Gastrocnemius medialis (tissue), 4 donors: Measurements from ENCODE around the gene CDC42BPA. TPM values are rescaled to one million over a fixed set of nuclear protein-coding genes. Genes with fewer than 3 reads are reported as not detected.

Experiments
- ATAC-seq, 2 donors: fragments of 150-250 bp; one replicate each; pipeline ENCODE4 v1.9.1; 2016
- DNase-seq, 2 donors: peaks; one replicate each; pipeline ENCODE4 v3.0.0-alpha.2; 2019
- H3K27ac ChIP-seq, 4 donors: fragments of 200-600 bp; sonication (generic); 1 replicate in 1 of 4; 2 replicates in 3 of 4; pipeline ENCODE4 v1.5.1; 2016 to 2018; ENCODE audit warnings: mild to moderate bottlenecking in 2 of 4, moderate library complexity in 1 of 4
- H3K27me3 ChIP-seq, 3 donors: fragments of 200-600 bp; sonication (generic) in 2 of 3; 1 replicate in 1 of 3; 2 replicates in 2 of 3; pipeline versions ENCODE4 v1.5.1 to v1.6.0; 2016 to 2019; ENCODE audit warnings: mild to moderate bottlenecking in 1 of 3, moderate library complexity in 1 of 3
- H3K36me3 ChIP-seq, 2 donors: fragments of 200-600 bp; sonication (generic) in 1 of 2; one replicate each; pipeline ENCODE4 v1.5.1; 2017 to 2018
- H3K4me1 ChIP-seq, 2 donors: fragments of 200-600 bp; sonication (generic) in 1 of 2; one replicate each; pipeline ENCODE4 v1.5.1; 2016 to 2017; ENCODE audit warnings: mild to moderate bottlenecking in 2 of 2
- H3K4me3 ChIP-seq, 4 donors: fragments of 200-600 bp; sonication (generic) in 3 of 4; 1 replicate in 1 of 4; 2 replicates in 3 of 4; pipeline ENCODE4 v1.5.1; 2016 to 2019; ENCODE audit warnings: mild to moderate bottlenecking in 2 of 4
- H3K9me3 ChIP-seq, 3 donors: fragments of 200-600 bp; sonication (generic) in 2 of 3; 1 replicate in 1 of 3; 2 replicates in 2 of 3; pipeline ENCODE4 v1.5.1; 2016 to 2019
- CTCF ChIP-seq, 5 experiments: fragments of 450-650 bp in 3 of 5; fragments of 200-600 bp in 2 of 5; sonication (generic) in 2 of 5; IDR thresholded peaks in 4 of 5; conservative IDR thresholded peaks in 1 of 5; 1 replicate in 4 of 5; 2 replicates in 1 of 5; pipeline ENCODE4 v1.5.1; 2016 to 2019; ENCODE audit warnings: antibody characterized with exemption in 5 of 5, mild to moderate bottlenecking in 3 of 5, moderate library complexity in 3 of 5
- POLR2A ChIP-seq, 2 donors: fragments of 450-650 bp; IDR thresholded peaks; one replicate each; pipeline ENCODE4 v1.6.1; 2017; ENCODE audit warnings: antibody characterized with exemption in 2 of 2, mild to moderate bottlenecking in 2 of 2, moderate library complexity in 2 of 2
- in situ Hi-C, 4 donors: fragments of 200-750 bp; cut with MboI; loops; one replicate each; pipeline versions ENCODE4 v1.15.0 to v1.8.0; 2017; ENCODE audit warnings: low sequenced_read_pairs in 4 of 4
- intact Hi-C: fragments of 100-400 bp; cut with DNase I; formaldehyde crosslinking; loops from one replicate; pipeline ENCODE4 v1.15.1; 2023; ENCODE audit warnings: low total_unique reads
- total RNA-seq, 4 donors: library from RNA; depleted of rRNA; stranded (reverse); fragments of >200 nt; gene quantifications; one replicate each; pipeline versions ENCODE4 v1.1.0 to v1.2.3, GENCODE V29; 2016

CDC42BPA gene
- total RNA-seq, 4 donors from 2014 or later, result 13.9 to 30.6 (median 16.6) TPM

- intact Hi-C loops, result loop anchor here (2.0 to 10.0 kb wide), 6 partner anchors 33 to 1265 kb away; partner anchors contain the start of genes ARF1, OBSCN and WNT9A
- peak; percentile 73 to 74 for ATAC-seq
- Histone ChIP-seq H3K27me3 (no peaks in the 10 kb centered on the region), H3K4me1 (peaks cover 26 to 47% of the 10 kb centered on the region in 2 donors), H3K9me3 (no peaks in the 10 kb centered on the region), H3K27ac (peak within 1 kb of the TSS; percentile 98 to 99 (median 99)), H3K4me3 (peak within 1 kb of the TSS; percentile 84 to 95 (median 88)), H3K36me3 (no peaks in the 10 kb centered on the region)
- in situ Hi-C loops, result no loop called here
- TF ChIP-seq CTCF (IDR thresholded peaks at IDR 0.05 in 4 of 5, conservative IDR thresholded peaks at IDR 0.05 in 1 of 5) (peak in 1 of 5 experiments; percentile 0), POLR2A (IDR thresholded peaks at IDR 0.05) (peak; percentile 97 to 98)
- DNase-seq, result peak; percentile 99 to 100
These were observed 378.1 kb downstream of the CDC42BPA start, which contains the start of gene COQ8A for GRCh38 chr1:226940029-226940805. TSS of gene COQ8A (plus strand) at chr1:226940294. CDS start at chr1:226961386, 21,092 bp downstream.

Other genes starting within 250 kb of the CDC42BPA start
- 1 to 10 TPM; 2.3 to 7.3 (median 4.9) TPM for gene ZNF678, start 245.1 kb upstream of the CDC42BPA start, total RNA-seq